Measurements from ENCODE around the gene CNTNAP5. TPM values are rescaled to one million over a fixed set of nuclear protein-coding genes. Genes with fewer than 3 reads are reported as not detected.

Gene CNTNAP5
- total and polyA plus RNA-seq, 2 donors (not counting 1 experiment from before 2014, with no cell fraction given) = not detected

GRCh38 chr2:124112966-124113365 is 87.9 kb downstream of the CNTNAP5 start:
- no CpG with 5 or more reads among the region's 2 CpGs for WGBS (ENCODE audit: insufficient coverage)
- H3K4me1 Mint-ChIP-seq = no peaks in the 10 kb centered on the region
- no peaks in the 10 kb centered on the region for H3K27me3 Mint-ChIP-seq
- H3K79me2 ChIP-seq (ENCODE audit: control insufficient read depth, insufficient read depth, low read length) = no peaks in the 10 kb centered on the region
- no peak for DNase-seq
- no peak overlapping the region for H3K4me3 ChIP-seq (ENCODE audit: control extremely low read depth in 1 of 5, extremely low read depth in 1 of 5, insufficient read depth in 1 of 5, low read depth in 2 of 5, low read length in 4 of 5)
- H3K9me3 Mint-ChIP-seq (ENCODE audit: insufficient read depth) = peaks cover 2% of the 10 kb centered on the region
- ChIA-PET CTCF (no interaction called here), POLR2A (no interaction called here)
- no peak overlapping the region for H3K9ac ChIP-seq (ENCODE audit: low read length)
- H3K27me3 ChIP-seq (replicated peaks in 1 of 4; ENCODE audit: control extremely low read depth in 1 of 4, control insufficient read depth in 3 of 4, insufficient read depth in 4 of 4, low read length in 3 of 4) = no peaks in the 10 kb centered on the region
- peaks cover 0 to 8% (median 0%) of the 10 kb centered on the region in 3 donors for H3K9me3 ChIP-seq (ENCODE audit: control extremely low read depth in 1 of 3, control insufficient read depth in 2 of 3, insufficient read depth in 1 of 3, low read length in 2 of 3)
- H3K4me3 Mint-ChIP-seq = no peak overlapping the region
- intact Hi-C loops (cut with micrococcal nuclease) = no loop called here
- H3K4me1 ChIP-seq (ENCODE audit: control insufficient read depth in 2 of 2, insufficient read depth in 2 of 2, low read length in 2 of 2) = no peaks in the 10 kb centered on the region
- TF ChIP-seq EZH2 (IDR thresholded peaks at IDR 0.05; ENCODE audit: borderline replicate concordance, insufficient read depth, low read depth, low read length, poor library complexity, severe bottlenecking) (no peak), CTCF (IDR thresholded peaks at IDR 0.05) (no peak)
- no peak overlapping the region for H3K27ac ChIP-seq (ENCODE audit: low read length in 2 of 2)
- no peak overlapping the region for H3K4me2 ChIP-seq (replicated peaks; ENCODE audit: low read depth, low read length, poor library complexity, severe bottlenecking)
- no peak for ATAC-seq (ENCODE audit: low read depth)
- no peaks in the 10 kb centered on the region for H3K36me3 ChIP-seq (replicated peaks in 1 of 2; ENCODE audit: control extremely low read depth in 1 of 2, control insufficient read depth in 1 of 2, extremely low read depth in 1 of 2, insufficient read depth in 2 of 2, low read length in 1 of 2)
- no peaks in the 10 kb centered on the region for H4K20me1 ChIP-seq (ENCODE audit: control insufficient read depth, insufficient read depth, low read length, poor library complexity, severe bottlenecking)
- no peak overlapping the region for H2AFZ ChIP-seq (ENCODE audit: insufficient read depth, low read depth, low read length, poor library complexity, severe bottlenecking)
- H3K27ac Mint-ChIP-seq = no peak overlapping the region

GRCh38 chr2:124120246-124120645 is 95.2 kb downstream of the CNTNAP5 start:
- no peaks in the 10 kb centered on the region for H3K36me3 ChIP-seq (replicated peaks in 1 of 2; ENCODE audit: control extremely low read depth in 1 of 2, control insufficient read depth in 1 of 2, extremely low read depth in 1 of 2, insufficient read depth in 2 of 2, low read length in 1 of 2)
- no peak overlapping the region for H2AFZ ChIP-seq (ENCODE audit: insufficient read depth, low read depth, low read length, poor library complexity, severe bottlenecking)
- H3K9me3 ChIP-seq (ENCODE audit: control extremely low read depth in 1 of 3, control insufficient read depth in 2 of 3, insufficient read depth in 1 of 3, low read length in 2 of 3) = no peaks in the 10 kb centered on the region
- H4K20me1 ChIP-seq (ENCODE audit: control insufficient read depth, insufficient read depth, low read length, poor library complexity, severe bottlenecking) = no peaks in the 10 kb centered on the region
- peaks cover 2% of the 10 kb centered on the region for H3K9me3 Mint-ChIP-seq (ENCODE audit: insufficient read depth)
- POLR2A ChIA-PET = no interaction called here
- no peak overlapping the region for H3K9ac ChIP-seq (ENCODE audit: low read length)
- H3K4me1 Mint-ChIP-seq = no peaks in the 10 kb centered on the region
- no CpG with 5 or more reads among the region's 1 CpG for WGBS (ENCODE audit: insufficient coverage)
- H3K27me3 Mint-ChIP-seq = no peaks in the 10 kb centered on the region
- no peak overlapping the region for H3K4me3 ChIP-seq (ENCODE audit: control extremely low read depth in 1 of 5, extremely low read depth in 1 of 5, insufficient read depth in 1 of 5, low read depth in 2 of 5, low read length in 4 of 5)
- H3K27ac Mint-ChIP-seq = no peak overlapping the region
- no peak overlapping the region for H3K4me3 Mint-ChIP-seq
- H3K27me3 ChIP-seq (replicated peaks in 1 of 4; ENCODE audit: control extremely low read depth in 1 of 4, control insufficient read depth in 3 of 4, insufficient read depth in 4 of 4, low read length in 3 of 4) = no peaks in the 10 kb centered on the region
- intact Hi-C loops (cut with micrococcal nuclease) = no loop called here
- no peaks in the 10 kb centered on the region for H3K79me2 ChIP-seq (ENCODE audit: control insufficient read depth, insufficient read depth, low read length)
- CTCF ChIA-PET = no interaction called here
- ATAC-seq (ENCODE audit: low read depth) = no peak
- no peak for DNase-seq
- no peaks in the 10 kb centered on the region for H3K4me1 ChIP-seq (ENCODE audit: control insufficient read depth in 2 of 2, insufficient read depth in 2 of 2, low read length in 2 of 2)
- no peak overlapping the region for H3K4me2 ChIP-seq (replicated peaks; ENCODE audit: low read depth, low read length, poor library complexity, severe bottlenecking)
- no peak overlapping the region for H3K27ac ChIP-seq (ENCODE audit: low read length in 2 of 2)
- no peak for TF ChIP-seq EZH2 (IDR thresholded peaks at IDR 0.05; ENCODE audit: borderline replicate concordance, insufficient read depth, low read depth, low read length, poor library complexity, severe bottlenecking)
- TF ChIP-seq CTCF (IDR thresholded peaks at IDR 0.05) = no peak
